Daoy (cell line): ENCODE results near the gene CLK1. TPM values are rescaled to one million over a fixed set of nuclear protein-coding genes. Genes with fewer than 3 reads are reported as not detected.
A peak's percentile ranks its signal among the peaks of the same experiment; 100 is the strongest.
"Not testable (repeated sequence)": the region's sequence is repeated elsewhere in the genome, so short reads cannot be mapped to it uniquely, and the experiment has no call there.

Experiments used
- DNase-seq: peaks from one replicate; pipeline ENCODE4 v3.0.0-alpha.2; 2015; ENCODE audit warnings: low read depth
- total RNA-seq: library from RNA; depleted of rRNA; stranded (reverse); fragments of >200 nt; shearing (Covaris generic); gene quantifications from 2 replicates; pipeline ENCODE4 v1.2.3, GENCODE V29; 2014; rRNA removed

Gene CLK1
- 37.3 and 42.9 TPM in 2 replicates for total RNA-seq

DNA sequence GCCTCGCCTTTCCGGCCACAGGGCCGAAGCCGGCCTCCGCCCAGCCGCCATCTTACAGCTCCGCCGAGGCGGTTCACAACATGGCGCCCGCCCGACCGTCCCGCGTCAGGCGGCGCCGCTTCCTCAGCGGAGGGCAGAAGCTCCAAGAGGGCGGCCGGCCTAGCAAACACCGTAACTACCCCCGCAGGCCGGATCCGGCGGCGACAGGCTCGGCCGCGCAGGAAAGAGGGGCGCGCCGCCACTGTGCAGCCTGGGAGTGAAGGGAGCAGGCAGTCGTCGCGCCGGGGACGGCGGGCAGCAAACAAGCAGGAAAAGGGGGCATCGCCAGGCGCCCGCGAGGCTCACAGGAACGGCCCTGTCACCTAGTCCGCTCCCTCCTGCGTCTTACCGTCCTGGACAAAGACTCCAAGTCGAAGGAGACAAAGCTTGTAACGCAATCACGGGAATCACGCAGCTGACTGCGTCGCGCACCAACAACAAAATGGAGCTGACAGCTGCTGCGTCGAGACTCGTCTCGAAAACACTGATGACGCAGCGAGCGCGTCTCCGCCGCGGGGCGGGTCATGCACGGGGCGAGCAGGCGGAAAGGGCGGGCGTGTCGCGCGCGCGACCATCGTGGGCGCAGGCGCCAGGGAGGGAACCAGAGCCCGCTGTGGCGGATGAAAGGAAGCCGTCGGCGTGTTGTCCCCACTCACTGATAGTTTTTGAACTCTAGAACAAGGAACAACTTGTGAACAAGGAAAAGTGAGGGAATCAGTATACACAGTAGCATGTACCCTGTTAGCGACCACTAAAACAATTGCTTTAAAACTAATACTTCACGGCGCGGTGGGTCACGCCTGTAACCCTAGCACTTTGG lies at the start of gene CLK1:
Gene CLK1 (minus strand): TSS at position 483 of the 859 bp plus-strand sequence. CDS start 2,796 bp downstream, outside the sequence.
- peak; percentile 93 for DNase-seq

DNA sequence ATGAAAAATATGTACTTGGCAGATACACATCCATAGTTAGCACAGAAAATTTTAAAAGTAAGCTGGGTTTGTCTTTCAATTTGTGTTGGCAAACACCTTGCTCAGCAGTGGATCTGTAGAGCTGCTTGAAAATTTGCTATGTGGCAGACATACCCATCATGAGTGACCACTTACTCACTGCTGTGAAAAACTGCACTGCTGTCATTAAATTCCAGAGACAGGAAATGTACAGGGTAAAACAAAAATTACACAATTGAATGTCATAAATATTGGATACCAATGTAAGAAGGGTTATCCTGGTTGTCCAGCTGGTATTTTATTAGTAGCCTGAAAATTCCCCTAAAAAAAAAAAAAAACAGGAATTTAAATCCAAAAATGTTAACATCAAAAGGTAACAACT lies 49.2 kb upstream of the CLK1 start:
- no peak for DNase-seq

DNA sequence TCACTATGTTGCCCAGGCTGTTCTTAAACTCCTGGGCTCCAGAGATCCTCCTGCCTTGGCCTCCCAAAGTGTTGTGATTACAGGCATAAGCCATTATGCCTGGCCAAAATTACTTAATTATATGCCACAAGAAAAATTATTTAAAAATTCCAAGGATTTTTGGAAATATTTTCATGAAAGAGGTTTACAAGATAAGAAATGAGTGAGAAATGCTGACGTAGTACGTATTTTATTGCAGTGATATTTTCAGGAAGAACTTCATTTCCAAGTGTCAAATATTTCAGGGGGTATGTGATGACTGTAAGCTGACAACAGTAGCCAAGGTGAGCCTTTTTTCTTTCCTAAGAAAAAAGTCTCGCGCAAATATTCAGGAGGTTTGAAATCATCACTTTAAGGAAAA lies 45.5 kb upstream of the CLK1 start:
- DNase-seq = no peak

DNA sequence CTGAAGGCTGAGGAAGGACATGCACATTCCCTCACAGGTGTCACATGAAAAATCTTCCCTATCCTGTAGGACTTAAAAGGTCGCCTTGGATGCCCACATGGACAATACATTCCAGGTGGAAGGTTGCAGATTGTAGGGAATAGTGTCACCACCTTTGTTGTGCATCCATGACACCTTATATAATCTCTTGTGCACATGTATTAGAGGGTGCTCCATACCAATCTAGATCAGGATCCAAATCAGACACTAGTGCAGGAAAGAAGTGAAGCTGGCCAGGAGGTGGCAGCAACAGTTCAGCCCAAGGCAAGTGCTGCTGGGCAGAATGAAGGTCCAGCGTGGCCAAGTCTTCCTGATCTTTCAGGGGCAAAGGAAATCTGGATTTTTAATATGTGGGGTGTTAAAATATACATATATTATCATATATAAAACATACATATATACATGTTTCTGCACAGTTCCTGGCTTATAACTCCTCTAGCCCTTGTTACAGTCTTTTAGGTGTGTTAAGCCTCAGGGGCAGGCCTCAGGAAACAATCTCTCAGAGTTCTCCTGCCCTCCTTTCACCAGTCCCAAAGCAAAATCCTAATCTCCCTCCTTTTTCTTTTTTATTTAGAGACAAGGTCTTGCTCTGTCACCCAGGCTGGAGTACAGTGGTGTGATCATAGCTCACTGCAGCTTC lies 41.3 kb upstream of the CLK1 start:
- DNase-seq = peak; percentile 61

DNA sequence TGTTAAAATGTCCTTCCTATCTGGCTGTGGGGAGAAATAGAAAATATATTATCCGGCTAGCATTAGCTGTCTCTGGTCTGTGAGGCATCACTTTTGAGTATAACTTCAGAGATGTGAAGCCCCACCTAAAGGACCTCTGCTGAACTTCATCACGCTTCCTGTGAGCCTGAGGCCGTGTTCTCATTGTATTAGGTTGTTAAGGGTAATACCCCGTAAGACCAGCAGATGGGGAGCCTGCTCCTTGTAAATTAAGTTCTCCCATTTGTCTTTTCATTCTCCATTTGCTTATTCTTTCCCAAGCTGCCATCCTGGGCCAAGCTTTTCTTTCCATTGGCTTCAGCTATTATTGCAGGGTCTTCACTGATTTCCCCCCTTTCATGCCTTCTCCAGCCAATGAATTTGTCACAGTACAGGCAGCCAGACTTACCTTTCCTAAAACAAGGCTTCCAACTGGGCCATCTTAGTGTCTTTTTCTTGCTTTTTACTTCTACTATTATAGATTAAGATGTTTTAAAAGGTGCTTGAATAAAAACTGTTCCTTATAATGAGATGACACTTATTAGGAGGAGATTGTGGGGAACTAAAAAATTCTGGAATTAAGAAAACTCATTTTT lies 37.1 kb upstream of the CLK1 start:
- peak; percentile 81 for DNase-seq

DNA sequence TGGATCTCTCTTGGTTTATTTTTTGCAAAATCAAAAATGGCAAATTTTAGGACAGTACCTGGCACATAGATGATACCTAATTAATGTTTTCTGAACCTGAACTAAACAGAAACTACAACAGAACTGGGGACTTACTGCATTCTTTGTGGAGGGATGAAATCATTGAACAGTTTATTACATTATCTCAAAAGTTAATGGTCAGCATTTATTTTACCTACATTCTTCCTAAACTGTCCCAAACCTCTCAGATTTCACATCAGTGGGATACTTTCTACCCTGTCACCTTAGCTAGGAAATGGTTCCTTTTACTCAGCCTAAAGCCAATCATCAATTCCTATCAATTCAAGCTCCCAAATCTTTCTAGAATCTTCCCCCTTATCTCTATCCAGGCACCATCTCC lies 35.0 kb upstream of the CLK1 start:
- DNase-seq = no peak

DNA sequence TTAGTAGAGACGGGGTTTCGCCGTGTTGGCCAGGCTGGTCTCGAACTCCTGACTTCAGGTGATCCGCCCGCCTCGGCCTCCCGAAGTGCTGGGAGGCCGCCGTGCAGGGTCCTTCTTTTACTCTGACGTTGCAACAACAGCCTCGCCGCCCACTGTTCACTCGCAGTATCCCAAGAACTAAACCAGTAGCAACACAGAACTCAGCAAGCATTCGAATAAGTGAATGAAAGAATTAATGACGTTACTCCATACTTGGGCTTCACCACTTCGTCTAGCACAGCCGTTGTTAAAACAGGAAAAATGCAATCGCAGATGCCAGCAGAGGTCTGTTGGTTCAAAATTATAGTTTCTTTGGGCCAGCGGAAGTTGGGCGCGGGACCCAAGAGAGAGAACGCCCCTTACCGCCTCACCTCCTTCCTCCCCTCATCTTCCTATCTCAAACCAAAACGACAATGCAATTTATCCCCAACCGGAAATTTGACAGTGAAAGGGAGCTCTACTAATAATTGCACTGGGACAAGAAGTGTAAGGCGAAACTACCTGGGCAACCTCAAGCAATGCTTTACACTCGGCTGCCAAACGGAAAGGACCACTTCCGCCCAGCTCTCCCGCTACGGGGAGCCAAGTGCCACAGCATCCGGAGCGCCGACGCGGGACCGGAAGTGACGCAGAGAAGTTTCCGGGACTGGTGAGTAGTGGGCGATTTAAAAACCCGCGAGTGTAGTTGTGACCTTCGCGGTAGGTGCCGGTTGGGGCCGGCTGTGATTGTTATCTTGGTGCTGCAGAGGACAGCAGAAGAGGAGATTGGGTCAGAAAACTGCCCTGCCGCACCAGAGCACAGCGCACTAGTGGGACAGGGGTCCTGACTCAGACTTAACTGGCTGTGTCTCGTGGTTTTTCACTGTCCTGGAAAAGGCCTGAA lies 24.5 kb upstream of the CLK1 start, which contains the start of the genes NIF3L1 and PPIL3:
Gene NIF3L1 (plus strand): TSS at position 668 of the 922 bp plus-strand sequence. CDS start 2,573 bp downstream, outside the sequence.
Gene PPIL3 (minus strand): TSS at position 374 of the 922 bp plus-strand sequence. CDS start 1,462 bp downstream, outside the sequence.
- peak; percentile 99 for DNase-seq

DNA sequence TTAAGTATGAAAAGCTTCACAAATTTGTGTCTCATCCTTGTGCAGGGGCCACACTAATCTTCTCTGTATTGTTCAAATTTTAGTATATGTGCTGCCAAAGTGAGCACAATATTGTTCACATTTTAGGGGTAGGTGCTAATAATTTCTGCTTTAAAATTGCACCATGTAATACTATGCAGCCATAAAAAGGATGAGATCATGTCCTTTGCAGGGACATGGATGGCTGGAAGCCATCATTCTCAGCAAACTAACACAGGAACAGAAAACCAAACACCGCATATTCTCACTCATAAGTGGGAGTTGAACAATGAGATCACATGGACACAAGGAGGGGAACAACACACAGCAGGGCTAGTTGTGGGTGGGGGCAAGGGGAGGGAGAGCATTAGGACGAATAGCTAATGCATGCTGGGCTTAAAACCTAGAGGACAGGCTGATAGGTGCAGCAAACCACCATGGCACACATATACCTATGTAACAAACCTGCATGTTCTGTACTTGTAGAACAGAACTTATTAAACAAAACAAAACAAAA lies 17.3 kb upstream of the CLK1 start:
- not testable (repeated sequence) for DNase-seq

DNA sequence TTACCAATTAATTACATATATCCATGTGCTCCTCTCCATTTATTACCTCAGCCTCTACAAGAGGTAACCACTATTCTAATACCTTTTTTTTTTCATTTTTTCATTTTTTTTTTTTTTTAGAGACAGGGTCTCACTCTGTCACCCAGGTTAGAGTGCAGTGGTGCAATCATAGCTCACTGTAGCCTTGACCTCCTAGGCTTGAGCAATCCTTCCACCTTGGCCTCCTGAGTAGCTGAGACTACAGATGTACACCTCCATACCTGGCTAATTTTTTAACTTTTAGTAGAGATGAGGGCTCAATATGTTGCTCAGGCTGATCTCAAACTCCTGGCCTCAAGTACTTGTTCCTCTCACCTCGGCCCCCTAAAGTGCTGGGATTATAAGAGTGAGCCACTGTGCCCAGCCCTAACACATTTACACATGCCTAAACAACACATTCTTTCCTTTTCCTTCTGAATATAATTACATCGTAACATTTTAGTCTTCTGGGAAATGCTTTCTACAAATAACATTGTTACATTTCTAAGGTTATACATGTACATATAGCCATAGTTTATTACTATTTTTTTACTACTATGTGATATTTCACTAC lies 13.9 kb upstream of the CLK1 start:
- DNase-seq = no peak

DNA sequence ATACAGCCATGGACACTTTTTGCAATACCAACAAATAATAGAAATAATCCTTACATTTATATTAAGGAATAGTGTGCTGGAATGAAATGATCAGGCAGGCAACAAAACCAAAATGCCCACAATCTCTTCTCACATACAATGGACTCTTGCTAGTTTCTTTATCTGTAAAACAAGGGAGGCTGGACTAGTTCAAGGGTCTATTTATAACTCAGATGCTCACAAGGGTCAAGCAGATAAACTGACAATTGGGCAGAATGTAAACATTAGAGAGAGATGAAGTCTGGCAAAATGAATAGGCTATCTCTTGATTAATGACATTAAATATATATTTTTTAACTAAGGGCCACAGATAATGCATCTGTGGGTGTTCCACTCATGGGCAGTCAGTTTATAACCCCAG lies 13.0 kb upstream of the CLK1 start:
- no peak for DNase-seq

DNA sequence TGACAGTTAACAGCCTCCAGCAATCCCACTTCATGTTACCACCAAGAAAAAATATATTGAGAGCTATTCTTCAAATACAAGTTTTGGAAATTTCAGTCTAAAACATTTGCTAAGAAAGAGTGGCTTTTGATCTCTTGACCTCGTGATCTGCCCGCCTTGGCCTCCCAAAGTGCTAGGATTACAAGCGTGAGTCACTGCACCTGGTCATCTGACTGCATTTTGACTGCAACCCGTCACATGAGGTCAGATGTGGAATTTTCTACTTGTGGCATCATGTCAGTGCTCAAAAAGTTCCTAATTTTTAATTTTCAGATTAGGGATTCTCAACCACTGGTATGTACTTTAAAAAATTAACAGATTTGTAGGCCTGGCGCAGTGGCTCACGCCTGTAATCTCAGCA lies 9.1 kb upstream of the CLK1 start:
- no peak for DNase-seq

DNA sequence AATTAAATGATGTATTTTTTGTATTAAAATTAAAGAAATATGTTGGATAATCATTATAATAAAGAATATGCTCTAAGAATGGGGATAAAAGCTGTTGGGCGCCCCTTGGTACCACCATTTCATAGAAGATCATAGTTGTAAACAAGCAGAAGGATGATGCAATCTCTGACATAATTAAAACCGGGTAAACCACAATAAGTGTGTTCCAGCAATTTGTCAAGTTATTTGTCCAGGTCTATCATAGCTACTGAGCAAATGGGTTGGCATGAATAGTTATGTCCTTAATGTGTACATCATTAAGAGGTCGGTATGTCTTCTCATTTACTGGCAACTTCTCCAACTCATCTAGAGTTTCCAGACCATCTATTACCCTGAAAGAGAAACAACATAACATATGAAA lies 6.7 kb upstream of the CLK1 start:
- DNase-seq = no peak

DNA sequence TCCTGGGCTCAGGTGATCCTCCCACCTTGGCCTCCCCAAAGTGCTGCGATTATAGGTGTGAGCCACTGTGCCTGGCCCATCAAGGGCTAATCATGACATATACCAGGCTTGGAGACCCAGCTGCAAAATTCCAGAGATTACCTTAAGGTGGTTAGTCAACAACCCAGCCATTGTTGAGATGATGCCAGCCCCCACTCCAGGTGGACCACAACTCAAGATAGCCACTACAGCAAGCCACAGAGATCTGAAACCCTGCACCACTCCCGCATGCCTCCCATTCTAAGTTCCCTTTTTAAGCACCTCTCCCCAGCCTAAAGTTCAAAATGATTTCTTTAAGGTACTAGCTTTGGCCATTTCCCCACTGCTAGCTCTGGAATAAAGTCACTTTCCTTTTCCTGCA lies 4.6 kb upstream of the CLK1 start:
- DNase-seq = no peak

DNA sequence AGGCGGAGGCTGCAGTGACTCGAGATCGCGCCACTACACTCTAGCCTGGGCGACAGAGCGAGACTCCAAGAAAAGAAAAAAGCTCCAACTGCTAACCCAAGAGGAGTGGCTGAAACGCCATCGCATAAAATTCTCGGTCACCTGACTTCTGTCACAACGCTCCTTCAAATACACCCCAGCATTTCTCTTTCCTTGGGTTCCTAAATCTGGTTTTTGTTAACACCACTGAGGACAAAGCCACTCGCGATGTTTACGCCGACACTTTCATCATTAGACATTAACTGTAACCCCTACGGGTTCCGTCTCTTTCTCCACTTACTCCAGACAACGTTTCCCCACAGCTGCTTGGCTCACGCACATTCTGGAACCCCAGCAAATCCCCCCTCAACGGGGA lies 679 bp downstream of the CLK1 start:
- peak; percentile 19 for DNase-seq

DNA sequence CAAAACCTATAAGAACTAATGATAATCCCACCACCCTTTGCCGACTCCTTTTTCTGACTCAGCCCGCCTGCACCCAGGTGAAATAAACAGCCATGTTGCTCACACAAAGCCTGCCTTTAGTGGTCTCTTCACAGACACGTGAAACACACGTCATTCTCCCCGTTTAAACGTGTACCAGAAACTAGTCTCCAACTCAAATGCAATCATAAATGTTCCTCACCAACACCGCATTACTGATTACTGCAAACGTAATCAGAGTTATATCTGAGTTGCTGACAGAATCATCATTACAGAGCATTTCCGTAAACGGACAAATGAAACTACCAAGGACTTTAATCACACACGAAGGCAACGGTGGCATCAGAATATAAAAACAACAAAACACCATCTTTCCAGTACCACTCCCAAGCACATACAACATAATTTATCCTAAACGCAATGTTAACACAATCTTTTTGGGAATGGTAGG lies 1.9 kb downstream of the CLK1 start:
- peak; percentile 61 for DNase-seq

DNA sequence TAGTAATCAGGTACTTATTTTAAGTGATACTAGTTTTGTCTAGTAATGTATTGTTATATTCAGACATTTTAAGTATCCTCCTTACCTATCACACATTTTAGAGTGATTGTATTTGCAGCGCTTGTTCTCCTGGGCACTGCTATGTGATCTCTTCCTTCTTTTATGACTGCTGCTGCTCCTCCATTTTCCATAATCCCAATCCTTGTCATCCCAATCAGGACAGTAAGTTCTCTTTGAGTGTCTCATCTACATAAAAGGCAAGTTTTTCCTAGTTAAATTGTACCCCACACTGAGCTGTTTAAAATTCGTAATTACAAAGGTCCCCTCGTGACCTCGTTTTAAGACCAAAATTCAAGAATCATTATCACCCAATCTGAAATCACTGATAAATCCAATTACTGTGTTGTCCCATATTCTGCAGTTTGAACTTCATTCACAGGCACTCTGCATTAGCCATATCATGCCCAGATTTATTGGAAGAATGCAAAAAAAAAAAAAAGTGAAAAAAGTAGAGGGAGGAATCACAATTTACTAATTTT lies 2.8 kb downstream of the CLK1 start:
- no peak for DNase-seq

DNA sequence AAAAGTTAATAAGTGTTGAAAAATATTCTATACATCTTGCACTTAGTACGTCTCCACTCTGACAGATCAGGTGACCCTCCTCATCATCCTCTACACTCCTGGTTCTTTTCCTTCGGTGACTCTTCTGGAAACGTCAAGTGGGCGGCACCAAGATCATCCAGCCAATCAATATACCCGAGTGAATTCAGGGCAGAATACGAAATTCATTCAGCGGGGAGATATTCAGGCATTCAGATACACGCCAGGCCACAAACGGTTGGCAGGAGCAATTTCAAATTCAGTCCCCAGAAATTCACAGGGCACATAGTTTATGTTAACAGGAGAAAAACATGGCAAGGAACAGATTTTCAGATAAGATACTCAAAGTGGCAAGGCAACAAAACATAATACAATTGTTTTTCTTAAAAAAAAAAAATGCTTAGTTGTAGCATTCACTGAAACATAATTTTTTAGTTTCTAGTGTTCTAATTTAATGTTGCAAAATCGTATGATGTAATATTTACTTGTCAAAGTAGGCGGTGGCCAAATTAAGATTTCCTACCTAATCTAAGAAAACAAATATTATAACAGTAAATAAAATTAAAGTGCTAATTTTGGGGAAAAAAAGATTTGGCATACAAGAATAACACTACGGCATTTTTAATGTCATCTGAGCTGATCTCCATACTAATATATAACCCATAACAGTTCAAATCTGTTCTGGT lies 4.2 kb downstream of the CLK1 start:
- no peak for DNase-seq

DNA sequence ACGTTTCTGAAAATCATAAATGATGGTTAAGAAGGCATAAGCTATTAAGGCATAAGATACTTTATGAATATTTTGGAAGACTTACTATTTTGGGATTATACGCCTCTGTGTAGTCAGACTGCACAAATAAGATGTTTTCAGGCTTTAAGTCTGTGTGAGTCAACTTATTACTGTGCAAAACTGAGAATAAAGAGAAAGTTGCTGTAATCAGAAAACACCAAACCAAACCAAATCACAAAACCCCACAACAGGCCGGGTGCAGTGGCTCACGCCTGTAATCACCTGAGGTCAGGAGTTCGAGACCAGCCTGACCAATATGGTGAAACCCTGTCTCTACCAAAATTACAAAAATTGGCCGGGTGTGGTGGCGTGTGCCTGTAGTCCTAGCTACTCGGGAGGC lies 7.7 kb downstream of the CLK1 start:
- no peak for DNase-seq

DNA sequence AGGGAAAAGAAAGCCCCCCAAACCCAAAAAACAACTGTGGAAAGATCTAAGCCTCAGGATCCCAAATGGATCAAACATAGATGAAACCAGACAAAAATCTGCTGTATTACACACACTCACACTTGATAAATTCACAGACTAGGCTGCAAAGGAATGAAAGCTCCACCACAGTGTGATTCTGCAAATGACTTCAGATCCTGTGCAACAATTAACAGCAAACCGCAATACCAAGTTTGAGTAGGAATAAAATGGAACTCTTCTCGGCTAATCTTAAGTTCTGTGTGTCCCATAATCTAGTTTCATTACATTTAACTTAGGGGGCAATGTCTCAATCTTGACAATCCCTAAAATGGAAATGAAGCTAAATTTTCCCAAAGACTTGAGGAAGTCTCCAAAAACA lies 11.9 kb downstream of the CLK1 start:
- DNase-seq = no peak
